PC-3 (cell line): ENCODE data around the gene TOPORS. TPM values are rescaled to one million over a fixed set of nuclear protein-coding genes. Genes with fewer than 3 reads are reported as not detected.
A peak's percentile ranks its signal among the peaks of the same experiment; 100 is the strongest.

Source experiments
- ATAC-seq: fragments of 200-7000 bp; cut with Tn5 transposase; 2 replicates; pipeline ENCODE4 v1.9.1; 2020; ENCODE audit warnings: mild to moderate bottlenecking, moderate library complexity
- BruUV-seq: library from RNA; stranded (reverse); fragments of 400-500 nt; replicated peaks from 2 replicates; lab custom pipeline; 2021; lab: Mats Ljungman, UMichigan
- CTCF ChIA-PET: fragments of 300-600 bp; sonication (Branson Sonifier 250); formaldehyde crosslinking; loops from one replicate; lab custom pipeline; 2022; ENCODE audit warnings: antibody characterized with exemption; lab: Charles Lee
- POLR2A ChIA-PET: fragments of 300-600 bp; sonication (Branson Sonifier 250); formaldehyde crosslinking; loops from one replicate; lab custom pipeline; 2022; ENCODE audit warnings: antibody characterized with exemption; ENCODE audit not compliant: unreplicated experiment; lab: Charles Lee
- DNase-seq: peaks from one replicate; pipeline ENCODE4 v3.0.0-alpha.2; 2015
- H2AFZ ChIP-seq: fragments of 300-600 bp; sonication (generic); 2 replicates; pipeline ENCODE4 v1.6.0; 2016; ENCODE audit warnings: antibody characterized with exemption, low read length
- H3F3A ChIP-seq: fragments of 300-600 bp; sonication (generic); one replicate; pipeline ENCODE4 v1.6.0; 2017; ENCODE audit warnings: antibody characterized with exemption, low read length, control low read depth, mild to moderate bottlenecking; ENCODE audit not compliant: unreplicated experiment
- H3K27ac ChIP-seq: fragments of 300-600 bp; sonication (generic); 2 replicates; pipeline ENCODE4 v1.5.1; 2016; ENCODE audit warnings: mild to moderate bottlenecking, low read length
- H3K27me3 ChIP-seq: fragments of 300-600 bp; sonication (generic); 2 replicates; pipeline ENCODE4 v1.6.1; 2016; ENCODE audit warnings: low read length, mixed read lengths
- H3K36me3 ChIP-seq: fragments of 300-600 bp; sonication (generic); 2 replicates; pipeline ENCODE4 v1.6.1; 2016; ENCODE audit warnings: low read depth, mixed run types, low read length, mixed read lengths
- H3K4me1 ChIP-seq: fragments of 300-600 bp; sonication (generic); 2 replicates; pipeline ENCODE4 v1.5.1; 2016; ENCODE audit warnings: low read length; ENCODE audit not compliant: insufficient read depth
- H3K4me2 ChIP-seq: fragments of 300-600 bp; sonication (generic); 2 replicates; pipeline ENCODE4 v1.6.0; 2016; ENCODE audit warnings: low read length
- H3K4me3 ChIP-seq: fragments of 300-600 bp; sonication (generic); 2 replicates; pipeline ENCODE4 v1.5.1; 2016; ENCODE audit warnings: mild to moderate bottlenecking, low read length, mixed read lengths
- H3K79me2 ChIP-seq: fragments of 300-600 bp; sonication (generic); 2 replicates; pipeline ENCODE4 v1.6.1; 2017; ENCODE audit warnings: low read length, mixed read lengths
- H3K9ac ChIP-seq: fragments of 300-600 bp; sonication (generic); 2 replicates; pipeline ENCODE4 v1.6.0; 2016; ENCODE audit warnings: mild to moderate bottlenecking, low read length
- H3K9me2 ChIP-seq: fragments of 300-600 bp; sonication (generic); replicated peaks from 2 replicates; pipeline ENCODE4 v1.6.1; 2016; ENCODE audit warnings: mixed run types, low read length, mixed read lengths
- H3K9me3 ChIP-seq: fragments of 300-600 bp; sonication (generic); 2 replicates; pipeline ENCODE4 v1.6.1; 2016; ENCODE audit warnings: low read length, mixed read lengths
- H4K20me1 ChIP-seq: fragments of 300-600 bp; sonication (generic); 2 replicates; pipeline ENCODE4 v1.6.1; 2016; ENCODE audit warnings: low read length, mixed read lengths
- EZH2 ChIP-seq: fragments of 300-600 bp; sonication (generic); IDR thresholded peaks from one replicate; pipeline ENCODE4 v1.6.1; 2017; ENCODE audit warnings: antibody characterized with exemption, mild to moderate bottlenecking, low read length; ENCODE audit not compliant: unreplicated experiment
- EZH2phosphoT487 ChIP-seq: fragments of 300-600 bp; sonication (generic); IDR thresholded peaks from 2 replicates; pipeline ENCODE4 v1.6.1; 2018; ENCODE audit warnings: mild to moderate bottlenecking, antibody characterized with exemption, low read length, borderline replicate concordance
- intact Hi-C: fragments of 100-400 bp; cut with micrococcal nuclease; formaldehyde crosslinking; loops from 2 replicates; pipeline ENCODE4 v1.9.0; 2023
- total RNA-seq: library from RNA; depleted of rRNA; stranded (reverse); fragments of >200 nt; gene quantifications from 2 replicates; pipeline ENCODE4 v1.2.3, GENCODE V29; 2014
- TF ChIP-seq, protein P1 (sequence below): fragments of 300-600 bp; sonication (generic); conservative IDR thresholded peaks from 2 replicates; pipeline ENCODE4 v1.5.1; 2017; ENCODE audit warnings: antibody characterized with exemption, low read depth, mild to moderate bottlenecking, low read length

The TOPORS gene
- total RNA-seq, 1 experiment from 2014 or later: 11.4 TPM

GRCh38 chr9:32501868-32502267, 50.5 kb downstream of the TOPORS start:
- no peak for DNase-seq
- CTCF ChIA-PET: no interaction called here
- peaks cover 8% of the 10 kb centered on the region for H3K36me3 ChIP-seq
- no peaks in the 10 kb centered on the region for H3K27me3 ChIP-seq
- no peaks in the 10 kb centered on the region for H4K20me1 ChIP-seq
- no peaks in the 10 kb centered on the region for H3K9me3 ChIP-seq
- intact Hi-C loops: no loop called here
- H3K4me1 ChIP-seq: peaks cover 28% of the 10 kb centered on the region
- peak overlapping the region; percentile 82 for H3K27ac ChIP-seq
- TF ChIP-seq EZH2 (no peak), EZH2phosphoT487 (no peak)
- TF ChIP-seq, protein P1, sequence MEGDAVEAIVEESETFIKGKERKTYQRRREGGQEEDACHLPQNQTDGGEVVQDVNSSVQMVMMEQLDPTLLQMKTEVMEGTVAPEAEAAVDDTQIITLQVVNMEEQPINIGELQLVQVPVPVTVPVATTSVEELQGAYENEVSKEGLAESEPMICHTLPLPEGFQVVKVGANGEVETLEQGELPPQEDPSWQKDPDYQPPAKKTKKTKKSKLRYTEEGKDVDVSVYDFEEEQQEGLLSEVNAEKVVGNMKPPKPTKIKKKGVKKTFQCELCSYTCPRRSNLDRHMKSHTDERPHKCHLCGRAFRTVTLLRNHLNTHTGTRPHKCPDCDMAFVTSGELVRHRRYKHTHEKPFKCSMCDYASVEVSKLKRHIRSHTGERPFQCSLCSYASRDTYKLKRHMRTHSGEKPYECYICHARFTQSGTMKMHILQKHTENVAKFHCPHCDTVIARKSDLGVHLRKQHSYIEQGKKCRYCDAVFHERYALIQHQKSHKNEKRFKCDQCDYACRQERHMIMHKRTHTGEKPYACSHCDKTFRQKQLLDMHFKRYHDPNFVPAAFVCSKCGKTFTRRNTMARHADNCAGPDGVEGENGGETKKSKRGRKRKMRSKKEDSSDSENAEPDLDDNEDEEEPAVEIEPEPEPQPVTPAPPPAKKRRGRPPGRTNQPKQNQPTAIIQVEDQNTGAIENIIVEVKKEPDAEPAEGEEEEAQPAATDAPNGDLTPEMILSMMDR: no peak
- H3F3A ChIP-seq: no peaks in the 10 kb centered on the region
- no peak overlapping the region for H3K4me2 ChIP-seq
- H3K4me3 ChIP-seq: no peak overlapping the region
- BruUV-seq: no TSS peak
- H3K9me2 ChIP-seq: no peaks in the 10 kb centered on the region
- H2AFZ ChIP-seq: no peak overlapping the region
- ATAC-seq: no peak
- no peak overlapping the region for H3K9ac ChIP-seq
- POLR2A ChIA-PET: no interaction called here
- no peaks in the 10 kb centered on the region for H3K79me2 ChIP-seq

DNA sequence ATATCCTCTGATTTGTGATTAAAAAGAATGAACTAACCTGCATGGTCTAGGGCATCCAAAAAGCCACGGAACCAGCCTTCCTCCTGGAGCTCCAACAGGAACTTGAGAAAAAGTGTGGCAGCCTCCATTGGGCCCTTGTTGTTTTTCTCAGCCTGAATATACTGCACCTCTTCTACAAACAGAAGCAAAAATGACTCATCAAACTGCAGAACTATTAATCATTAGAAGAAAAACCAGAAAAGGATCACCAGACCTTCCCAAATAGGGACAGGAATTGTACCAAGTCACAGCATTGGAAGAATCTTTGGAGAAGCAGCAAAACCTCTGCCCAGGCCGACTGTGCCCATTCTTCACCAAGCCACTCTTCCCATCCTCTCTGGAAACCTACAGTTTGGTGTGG, 51.6 kb downstream of the TOPORS start:
- Histone ChIP-seq H3K79me2 (no peaks in the 10 kb centered on the region), H3K4me1 (peaks cover 28% of the 10 kb centered on the region), H3K9ac (peak overlapping the region; percentile 40), H4K20me1 (no peaks in the 10 kb centered on the region), H3K9me2 (no peaks in the 10 kb centered on the region), H2AFZ (peak overlapping the region; percentile 58), H3K4me3 (no peak overlapping the region), H3K27ac (peak overlapping the region; percentile 82), H3K4me2 (peak overlapping the region; percentile 66), H3F3A (no peaks in the 10 kb centered on the region), H3K36me3 (peaks cover 8% of the 10 kb centered on the region), H3K9me3 (no peaks in the 10 kb centered on the region), H3K27me3 (no peaks in the 10 kb centered on the region)
- CTCF ChIA-PET: interaction anchor here (1.0 kb wide), 1 partner anchor 26 kb away, joined by 6 read pairs; the partner anchor contains the start of gene RIGI
- intact Hi-C loops: no loop called here
- POLR2A ChIA-PET: no interaction called here
- TF ChIP-seq, protein P1: no peak
- no peak for TF ChIP-seq EZH2
- peak; percentile 78 for ATAC-seq
- no TSS peak for BruUV-seq
- peak; percentile 80 for DNase-seq

- no TSS peak for BruUV-seq
- intact Hi-C loops: no loop called here
- no peak for DNase-seq
- H3K4me1 ChIP-seq: peaks cover 26% of the 10 kb centered on the region
- no peaks in the 10 kb centered on the region for H3F3A ChIP-seq
- no peak overlapping the region for H3K9ac ChIP-seq
- no peaks in the 10 kb centered on the region for H3K27me3 ChIP-seq
- TF ChIP-seq EZH2: no peak
- TF ChIP-seq, protein P1: no peak
- no peak for TF ChIP-seq EZH2phosphoT487
- no peaks in the 10 kb centered on the region for H4K20me1 ChIP-seq
- no peak for ATAC-seq
- H3K4me2 ChIP-seq: no peak overlapping the region
- H3K79me2 ChIP-seq: no peaks in the 10 kb centered on the region
- POLR2A ChIA-PET: interaction anchor here (0.5 kb wide), 1 partner anchor 144 kb away, joined by 3 read pairs; no protein-coding TSS in a partner anchor
- no peaks in the 10 kb centered on the region for H3K9me2 ChIP-seq
- H3K4me3 ChIP-seq: no peak overlapping the region
- H3K9me3 ChIP-seq: no peaks in the 10 kb centered on the region
- H3K36me3 ChIP-seq: peaks cover 8% of the 10 kb centered on the region
- H2AFZ ChIP-seq: no peak overlapping the region
- no peak overlapping the region for H3K27ac ChIP-seq
- CTCF ChIA-PET: no interaction called here
Measured at GRCh38 chr9:32497921-32498320, 54.5 kb downstream of the TOPORS start.
